ENCODE data around the gene ADAMTS17. TPM values are rescaled to one million over a fixed set of nuclear protein-coding genes. Genes with fewer than 3 reads are reported as not detected.

The ADAMTS17 gene
- total and polyA plus RNA-seq, 4 donors = 0.28 to 46.9 (median 9.1) TPM

DNA sequence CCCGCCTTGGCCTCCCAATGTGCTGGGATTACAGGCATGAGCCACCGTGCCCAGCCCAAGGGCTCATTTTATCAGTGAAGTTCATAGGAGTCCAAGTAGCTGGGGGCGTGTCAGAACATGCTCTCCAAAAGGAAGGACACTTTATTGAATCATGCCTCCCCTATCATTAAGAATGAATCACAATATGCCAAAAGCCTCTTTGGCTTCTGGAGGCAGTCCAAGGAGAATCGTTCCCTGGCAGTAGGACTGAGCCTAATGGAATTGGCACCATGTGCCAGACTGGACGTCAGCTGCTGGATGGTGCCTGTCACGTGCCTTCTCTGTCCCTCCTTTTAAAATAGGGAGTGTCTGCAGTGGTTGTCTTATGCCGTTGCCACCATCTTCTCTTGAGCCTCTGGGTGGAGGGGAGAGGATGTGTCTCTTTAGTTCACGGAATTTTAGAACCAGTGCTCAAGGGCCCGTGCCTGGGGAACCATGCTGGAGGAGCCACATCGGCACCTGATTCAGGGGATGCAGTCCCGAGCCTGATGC is 373.9 kb downstream of the ADAMTS17 start:
- no peak overlapping the region for H3K4me3 ChIP-seq (ENCODE audit: low read depth in 1 of 3, low read length in 3 of 3)
- H3K27ac ChIP-seq (ENCODE audit: low read depth in 1 of 2, low read length in 2 of 2) = no peak overlapping the region
- no peaks in the 10 kb centered on the region for H3K9me3 ChIP-seq (ENCODE audit: control insufficient read depth in 4 of 4, low read length in 3 of 4)
- TF ChIP-seq SP1 (IDR thresholded peaks at IDR 0.05) = no peak
- no peak for TF ChIP-seq EGR1 (IDR thresholded peaks at IDR 0.05; ENCODE audit: low read depth in 2 of 2)
- TF ChIP-seq, protein P1, sequence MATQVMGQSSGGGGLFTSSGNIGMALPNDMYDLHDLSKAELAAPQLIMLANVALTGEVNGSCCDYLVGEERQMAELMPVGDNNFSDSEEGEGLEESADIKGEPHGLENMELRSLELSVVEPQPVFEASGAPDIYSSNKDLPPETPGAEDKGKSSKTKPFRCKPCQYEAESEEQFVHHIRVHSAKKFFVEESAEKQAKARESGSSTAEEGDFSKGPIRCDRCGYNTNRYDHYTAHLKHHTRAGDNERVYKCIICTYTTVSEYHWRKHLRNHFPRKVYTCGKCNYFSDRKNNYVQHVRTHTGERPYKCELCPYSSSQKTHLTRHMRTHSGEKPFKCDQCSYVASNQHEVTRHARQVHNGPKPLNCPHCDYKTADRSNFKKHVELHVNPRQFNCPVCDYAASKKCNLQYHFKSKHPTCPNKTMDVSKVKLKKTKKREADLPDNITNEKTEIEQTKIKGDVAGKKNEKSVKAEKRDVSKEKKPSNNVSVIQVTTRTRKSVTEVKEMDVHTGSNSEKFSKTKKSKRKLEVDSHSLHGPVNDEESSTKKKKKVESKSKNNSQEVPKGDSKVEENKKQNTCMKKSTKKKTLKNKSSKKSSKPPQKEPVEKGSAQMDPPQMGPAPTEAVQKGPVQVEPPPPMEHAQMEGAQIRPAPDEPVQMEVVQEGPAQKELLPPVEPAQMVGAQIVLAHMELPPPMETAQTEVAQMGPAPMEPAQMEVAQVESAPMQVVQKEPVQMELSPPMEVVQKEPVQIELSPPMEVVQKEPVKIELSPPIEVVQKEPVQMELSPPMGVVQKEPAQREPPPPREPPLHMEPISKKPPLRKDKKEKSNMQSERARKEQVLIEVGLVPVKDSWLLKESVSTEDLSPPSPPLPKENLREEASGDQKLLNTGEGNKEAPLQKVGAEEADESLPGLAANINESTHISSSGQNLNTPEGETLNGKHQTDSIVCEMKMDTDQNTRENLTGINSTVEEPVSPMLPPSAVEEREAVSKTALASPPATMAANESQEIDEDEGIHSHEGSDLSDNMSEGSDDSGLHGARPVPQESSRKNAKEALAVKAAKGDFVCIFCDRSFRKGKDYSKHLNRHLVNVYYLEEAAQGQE (IDR thresholded peaks at IDR 0.05) = no peak
- no peak for TF ChIP-seq NR2F2 (IDR thresholded peaks at IDR 0.05)
- TF ChIP-seq, protein P2, sequence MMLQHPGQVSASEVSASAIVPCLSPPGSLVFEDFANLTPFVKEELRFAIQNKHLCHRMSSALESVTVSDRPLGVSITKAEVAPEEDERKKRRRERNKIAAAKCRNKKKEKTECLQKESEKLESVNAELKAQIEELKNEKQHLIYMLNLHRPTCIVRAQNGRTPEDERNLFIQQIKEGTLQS (IDR thresholded peaks at IDR 0.05) = no peak
- TF ChIP-seq, protein P3, sequence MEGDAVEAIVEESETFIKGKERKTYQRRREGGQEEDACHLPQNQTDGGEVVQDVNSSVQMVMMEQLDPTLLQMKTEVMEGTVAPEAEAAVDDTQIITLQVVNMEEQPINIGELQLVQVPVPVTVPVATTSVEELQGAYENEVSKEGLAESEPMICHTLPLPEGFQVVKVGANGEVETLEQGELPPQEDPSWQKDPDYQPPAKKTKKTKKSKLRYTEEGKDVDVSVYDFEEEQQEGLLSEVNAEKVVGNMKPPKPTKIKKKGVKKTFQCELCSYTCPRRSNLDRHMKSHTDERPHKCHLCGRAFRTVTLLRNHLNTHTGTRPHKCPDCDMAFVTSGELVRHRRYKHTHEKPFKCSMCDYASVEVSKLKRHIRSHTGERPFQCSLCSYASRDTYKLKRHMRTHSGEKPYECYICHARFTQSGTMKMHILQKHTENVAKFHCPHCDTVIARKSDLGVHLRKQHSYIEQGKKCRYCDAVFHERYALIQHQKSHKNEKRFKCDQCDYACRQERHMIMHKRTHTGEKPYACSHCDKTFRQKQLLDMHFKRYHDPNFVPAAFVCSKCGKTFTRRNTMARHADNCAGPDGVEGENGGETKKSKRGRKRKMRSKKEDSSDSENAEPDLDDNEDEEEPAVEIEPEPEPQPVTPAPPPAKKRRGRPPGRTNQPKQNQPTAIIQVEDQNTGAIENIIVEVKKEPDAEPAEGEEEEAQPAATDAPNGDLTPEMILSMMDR (IDR thresholded peaks at IDR 0.05; ENCODE audit: low read depth, low read length, missing input control) = no peak
- no peak for TF ChIP-seq RXRA (IDR thresholded peaks at IDR 0.05)
- TF ChIP-seq, protein P4, sequence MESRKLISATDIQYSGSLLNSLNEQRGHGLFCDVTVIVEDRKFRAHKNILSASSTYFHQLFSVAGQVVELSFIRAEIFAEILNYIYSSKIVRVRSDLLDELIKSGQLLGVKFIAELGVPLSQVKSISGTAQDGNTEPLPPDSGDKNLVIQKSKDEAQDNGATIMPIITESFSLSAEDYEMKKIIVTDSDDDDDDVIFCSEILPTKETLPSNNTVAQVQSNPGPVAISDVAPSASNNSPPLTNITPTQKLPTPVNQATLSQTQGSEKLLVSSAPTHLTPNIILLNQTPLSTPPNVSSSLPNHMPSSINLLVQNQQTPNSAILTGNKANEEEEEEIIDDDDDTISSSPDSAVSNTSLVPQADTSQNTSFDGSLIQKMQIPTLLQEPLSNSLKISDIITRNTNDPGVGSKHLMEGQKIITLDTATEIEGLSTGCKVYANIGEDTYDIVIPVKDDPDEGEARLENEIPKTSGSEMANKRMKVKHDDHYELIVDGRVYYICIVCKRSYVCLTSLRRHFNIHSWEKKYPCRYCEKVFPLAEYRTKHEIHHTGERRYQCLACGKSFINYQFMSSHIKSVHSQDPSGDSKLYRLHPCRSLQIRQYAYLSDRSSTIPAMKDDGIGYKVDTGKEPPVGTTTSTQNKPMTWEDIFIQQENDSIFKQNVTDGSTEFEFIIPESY (IDR thresholded peaks at IDR 0.05) = no peak
- no peak for TF ChIP-seq HNF4A (conservative IDR thresholded peaks at IDR 0.05)
- no peaks in the 10 kb centered on the region for H3K36me3 ChIP-seq (ENCODE audit: control insufficient read depth in 4 of 4, insufficient read depth in 3 of 4, low read depth in 1 of 4, low read length in 3 of 4)
- H3K9ac ChIP-seq (ENCODE audit: low read depth in 1 of 2, low read length in 2 of 2) = no peak overlapping the region
- H3K4me1 ChIP-seq (ENCODE audit: control insufficient read depth in 4 of 4, insufficient read depth in 4 of 4, low read length in 3 of 4) = no peaks in the 10 kb centered on the region
- WGBS = 74% methylated on average over 11 of the region's 11 CpGs
- DNase-seq (ENCODE audit: low spot score) = no peak
- no peaks in the 10 kb centered on the region for H3K27me3 ChIP-seq (ENCODE audit: control insufficient read depth in 4 of 4, insufficient read depth in 4 of 4, low read length in 3 of 4)

DNA sequence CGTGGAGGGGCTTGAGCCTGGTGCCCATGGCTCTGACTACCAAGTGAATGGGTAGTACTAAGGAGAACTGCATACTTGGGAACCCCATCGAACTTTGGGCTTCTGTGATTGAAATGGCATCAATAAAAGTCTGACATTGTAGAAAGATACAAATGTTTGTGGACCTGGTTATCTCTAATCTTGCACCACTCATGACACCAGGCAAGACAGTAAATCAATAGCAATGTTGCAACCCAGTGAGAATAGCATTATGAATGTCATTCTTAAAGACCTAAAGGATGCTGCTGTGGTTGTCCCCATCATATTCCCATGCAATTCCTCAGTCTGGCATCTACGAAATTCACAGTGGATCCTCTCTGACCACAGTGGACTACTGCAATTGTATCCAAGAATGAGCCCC is 375.0 kb downstream of the ADAMTS17 start:
- no peaks in the 10 kb centered on the region for H3K36me3 ChIP-seq (ENCODE audit: control insufficient read depth in 4 of 4, insufficient read depth in 3 of 4, low read depth in 1 of 4, low read length in 3 of 4)
- no peaks in the 10 kb centered on the region for H3K27me3 ChIP-seq (ENCODE audit: control insufficient read depth in 4 of 4, insufficient read depth in 4 of 4, low read length in 3 of 4)
- H3K4me3 ChIP-seq (ENCODE audit: low read depth in 1 of 3, low read length in 3 of 3) = no peak overlapping the region
- WGBS = 43% methylated on average over 3 of the region's 3 CpGs
- DNase-seq (ENCODE audit: low spot score) = no peak
- H3K9me3 ChIP-seq (ENCODE audit: control insufficient read depth in 4 of 4, low read length in 3 of 4) = no peaks in the 10 kb centered on the region
- H3K9ac ChIP-seq (ENCODE audit: low read depth in 1 of 2, low read length in 2 of 2) = no peak overlapping the region
- H3K4me1 ChIP-seq (ENCODE audit: control insufficient read depth in 4 of 4, insufficient read depth in 4 of 4, low read length in 3 of 4) = no peaks in the 10 kb centered on the region
- TF ChIP-seq YY1 (IDR thresholded peaks at IDR 0.05) = no peak
- no peak for TF ChIP-seq RAD21 (IDR thresholded peaks at IDR 0.05)
- no peak for TF ChIP-seq JUND (IDR thresholded peaks at IDR 0.05)
- TF ChIP-seq HNF4A (conservative IDR thresholded peaks at IDR 0.05) = no peak
- TF ChIP-seq NR2F2 (IDR thresholded peaks at IDR 0.05) = no peak
- TF ChIP-seq, protein P5, sequence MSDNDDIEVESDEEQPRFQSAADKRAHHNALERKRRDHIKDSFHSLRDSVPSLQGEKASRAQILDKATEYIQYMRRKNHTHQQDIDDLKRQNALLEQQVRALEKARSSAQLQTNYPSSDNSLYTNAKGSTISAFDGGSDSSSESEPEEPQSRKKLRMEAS (IDR thresholded peaks at IDR 0.05) = no peak
- TF ChIP-seq RXRA (IDR thresholded peaks at IDR 0.05) = no peak
- no peak for TF ChIP-seq SP1 (IDR thresholded peaks at IDR 0.05)
- TF ChIP-seq, protein P4 (IDR thresholded peaks at IDR 0.05) = no peak
- TF ChIP-seq FOXA2 (IDR thresholded peaks at IDR 0.05) = no peak
- no peak for TF ChIP-seq FOXA1 (IDR thresholded peaks at IDR 0.05)
- TF ChIP-seq TAF1 (conservative IDR thresholded peaks at IDR 0.05) = no peak
- TF ChIP-seq, protein P3 (IDR thresholded peaks at IDR 0.05; ENCODE audit: low read depth, low read length, missing input control) = no peak
- TF ChIP-seq GABPA (IDR thresholded peaks at IDR 0.05 in 1 of 2, conservative IDR thresholded peaks at IDR 0.05 in 1 of 2) = no peak
- TF ChIP-seq HNF4G (IDR thresholded peaks at IDR 0.05) = no peak
- H3K27ac ChIP-seq (ENCODE audit: low read depth in 1 of 2, low read length in 2 of 2) = no peak overlapping the region
